GM19468 (cell line): ENCODE measurements around the gene TRIP13.

Source experiments
- ATAC-seq: cut with Tn5 transposase; IDR thresholded peaks from one replicate; pipeline ENCODE4 v1.9.1; 2021; ENCODE audit warnings: mild to moderate bottlenecking, moderate library complexity, moderate number of reproducible peaks; ENCODE audit not compliant: unreplicated experiment; ENCODE audit errors: extremely low read depth

TRIP13 gene

DNA sequence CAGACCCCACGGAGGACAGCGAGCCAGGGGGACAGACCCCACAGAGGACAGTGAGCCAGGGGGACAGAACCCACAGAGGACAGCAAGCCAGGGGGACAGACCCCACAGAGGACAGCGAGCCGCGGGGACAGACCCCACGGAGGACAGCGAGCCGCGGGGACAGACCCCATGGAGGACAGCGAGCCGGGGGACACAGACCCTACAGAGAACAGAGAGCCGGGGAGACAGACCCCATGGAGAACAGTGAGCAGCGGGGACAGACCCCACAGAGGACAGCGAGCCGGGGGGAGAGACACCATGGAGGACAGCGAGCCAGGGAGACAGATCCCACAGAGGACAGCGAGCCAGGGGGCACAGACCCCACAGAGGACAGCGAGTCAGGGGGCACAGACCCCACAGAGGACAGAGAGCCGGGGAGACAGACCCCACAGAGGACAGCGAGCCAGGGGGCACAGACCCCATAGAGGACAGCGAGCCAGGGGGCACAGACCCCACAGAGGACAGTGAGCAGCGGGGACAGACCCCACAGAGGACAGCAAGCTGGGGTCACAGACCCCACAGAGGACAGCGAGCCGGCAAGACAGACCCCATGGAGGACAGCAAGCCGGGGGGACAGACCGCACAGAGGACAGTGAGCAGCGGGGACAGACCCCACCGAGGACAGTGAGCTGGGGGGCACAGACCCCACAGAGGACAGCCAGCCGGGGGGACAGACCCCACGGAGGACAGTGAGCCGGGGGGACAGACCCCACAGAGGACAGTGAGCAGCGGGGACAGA lies 37.5 kb upstream of the TRIP13 start:
- no peak for ATAC-seq

GRCh38 chr5:855771-856530 lies 36.7 kb upstream of the TRIP13 start:
- ATAC-seq = no peak

DNA sequence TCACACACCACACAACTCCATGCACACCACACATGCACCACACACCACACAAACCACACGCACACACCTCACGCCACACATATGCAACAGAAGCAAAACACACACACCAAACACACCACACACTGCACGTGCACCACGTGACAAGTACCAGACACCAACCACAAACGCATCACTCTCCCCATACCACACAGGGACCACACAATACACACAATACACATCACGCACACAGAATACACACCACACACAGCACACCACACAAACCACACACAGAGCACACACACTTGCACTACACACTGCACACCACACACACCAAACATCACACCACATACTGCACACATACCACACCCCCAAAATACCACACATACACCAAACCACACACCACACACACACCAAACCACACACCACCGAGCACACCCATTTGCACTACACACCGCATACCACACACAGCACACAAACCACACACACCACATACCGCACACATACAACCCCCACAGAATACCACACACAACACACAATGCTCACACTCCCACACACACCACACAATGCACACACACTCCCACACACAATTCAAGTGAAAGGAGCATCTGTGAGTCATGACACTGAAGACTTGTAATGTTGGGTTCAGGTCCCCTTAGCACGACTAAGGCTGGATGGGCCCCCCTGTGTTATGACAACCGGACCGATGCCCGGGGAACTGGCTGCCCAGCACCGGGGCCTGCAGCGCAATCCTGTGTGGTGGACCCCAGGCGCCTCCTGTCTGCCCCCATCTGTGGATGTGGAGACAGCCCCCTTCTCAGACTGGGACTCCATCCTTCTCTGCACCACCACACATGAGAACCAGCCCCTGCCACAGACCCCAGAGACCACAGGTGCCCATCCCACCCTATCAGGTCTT lies 35.9 kb upstream of the TRIP13 start:
- no peak for ATAC-seq

DNA sequence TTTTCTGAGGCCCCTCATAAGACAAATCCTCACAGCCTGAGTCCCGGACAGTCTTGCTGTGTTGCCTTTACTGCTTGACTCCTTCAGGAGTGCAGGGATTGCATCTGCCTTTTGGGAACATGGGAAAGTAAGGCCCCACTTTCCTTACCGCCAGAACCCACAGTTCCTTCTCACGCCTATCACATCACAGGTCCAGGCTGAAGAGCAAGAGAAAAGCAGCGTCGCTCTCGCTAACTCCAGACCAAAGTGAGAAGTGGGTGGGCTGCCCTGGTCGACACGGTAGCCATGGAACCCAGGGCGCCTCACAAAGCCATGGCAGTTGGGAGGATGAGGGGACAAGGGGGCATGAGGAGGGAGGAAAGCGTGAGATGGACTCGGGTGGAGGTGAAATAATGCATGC lies 34.0 kb upstream of the TRIP13 start:
- no peak for ATAC-seq

GRCh38 chr5:859391-859790 lies 33.3 kb upstream of the TRIP13 start:
- no peak for ATAC-seq

- no peak for ATAC-seq
Observed at GRCh38 chr5:859798-860296, 32.8 kb upstream of the TRIP13 start.

DNA sequence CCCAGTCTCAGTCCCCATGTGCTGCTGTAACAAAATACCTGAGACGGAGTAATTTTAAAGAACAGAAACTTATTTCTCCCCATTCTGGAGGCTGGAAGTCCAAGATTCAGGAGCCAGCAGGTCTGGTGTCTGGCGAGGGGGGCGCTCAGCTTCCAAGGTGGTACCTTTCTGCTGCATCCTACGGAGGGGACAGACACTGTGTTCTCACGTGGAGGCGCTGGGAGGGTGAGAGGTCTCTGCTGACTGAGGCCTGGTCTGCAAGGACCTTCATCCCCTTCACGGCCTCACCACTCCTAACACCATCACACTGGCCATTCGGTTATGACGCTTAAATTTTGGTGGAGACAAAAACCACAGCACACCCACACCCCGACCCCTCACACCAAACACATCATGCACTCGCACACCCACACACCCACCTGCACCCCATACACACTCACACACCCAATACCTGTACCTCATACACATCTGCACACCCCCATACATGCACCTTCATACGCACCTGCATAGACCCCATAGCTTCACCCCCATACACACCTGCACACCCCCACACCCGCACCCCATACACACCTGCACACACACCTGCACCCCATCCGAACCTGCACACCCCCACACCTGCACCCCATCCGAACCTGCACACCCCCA lies 32.1 kb upstream of the TRIP13 start:
- ATAC-seq = no peak

DNA sequence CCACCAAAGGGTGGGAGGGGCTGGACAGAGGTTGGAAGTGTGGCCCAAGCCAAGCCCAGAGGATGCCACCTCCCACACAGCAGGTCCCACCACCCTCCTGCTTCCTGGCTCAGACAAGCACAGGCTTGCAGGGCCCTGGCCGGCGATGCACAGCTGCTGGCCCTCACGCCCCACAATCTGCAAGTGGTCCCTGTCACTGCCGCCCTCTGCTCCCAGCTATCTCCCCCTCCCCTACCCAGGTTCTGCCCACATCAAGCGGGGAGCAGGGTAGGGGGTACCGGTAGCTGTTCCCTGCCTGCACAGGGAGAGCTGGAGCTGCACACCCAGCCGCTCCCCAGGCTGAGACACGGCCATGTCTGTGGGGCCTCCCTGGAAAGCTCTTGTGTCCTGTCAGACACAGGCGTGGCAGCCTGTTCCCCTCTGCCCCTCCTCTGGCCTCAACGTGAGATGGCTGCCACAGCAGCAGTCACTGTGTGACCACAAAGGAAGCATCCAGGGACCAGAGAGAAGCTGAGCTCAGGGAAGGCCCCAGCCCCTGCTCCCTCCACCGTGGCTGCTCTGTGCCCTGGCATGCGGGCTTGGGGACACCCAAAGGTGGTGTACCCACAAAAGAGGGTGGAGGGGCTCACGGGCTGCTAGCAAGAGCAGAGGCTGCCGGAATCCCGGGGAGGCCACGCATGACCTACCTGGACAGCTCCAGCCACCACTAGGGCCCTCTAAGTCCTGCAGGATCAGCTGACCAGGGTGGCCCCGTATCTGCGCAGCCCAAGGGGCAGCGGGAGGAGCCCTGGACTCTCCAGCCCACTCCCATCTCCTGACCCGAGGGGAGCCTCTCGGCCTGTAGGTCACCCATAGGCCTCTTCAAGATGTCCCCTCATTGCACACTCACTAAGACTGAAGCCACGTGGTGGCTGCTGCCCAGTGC lies 31.0 kb upstream of the TRIP13 start:
- no peak for ATAC-seq

GRCh38 chr5:862367-863243 lies 30.1 kb upstream of the TRIP13 start:
- ATAC-seq = no peak

- ATAC-seq = no peak
Observed at GRCh38 chr5:863244-863805, 29.4 kb upstream of the TRIP13 start.

- ATAC-seq = no peak
Observed at GRCh38 chr5:864492-865167, 28.1 kb upstream of the TRIP13 start.

- no peak for ATAC-seq
Observed at GRCh38 chr5:865168-865521, 27.5 kb upstream of the TRIP13 start.

DNA sequence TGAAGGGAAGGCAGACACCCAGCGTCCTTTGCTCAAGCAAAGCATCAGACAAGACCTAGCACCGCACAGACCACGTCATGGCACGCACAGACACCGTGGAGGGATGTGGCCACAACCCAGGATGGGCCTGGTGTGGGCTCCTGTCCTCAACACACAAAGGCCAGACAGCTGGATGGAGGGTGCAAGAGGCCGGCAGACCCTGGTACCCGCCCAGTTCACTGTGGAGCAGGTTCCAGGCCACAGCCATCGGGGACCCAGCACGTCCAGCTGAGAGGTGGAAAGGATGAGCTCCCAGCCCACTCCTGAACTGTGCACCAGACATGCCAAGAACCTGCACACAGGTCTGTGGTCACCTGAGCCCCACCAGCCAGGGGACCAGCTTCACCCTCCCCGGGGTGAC lies 26.9 kb upstream of the TRIP13 start:
- ATAC-seq = no peak

- ATAC-seq = no peak
Observed at GRCh38 chr5:867300-867870, 25.3 kb upstream of the TRIP13 start.

- ATAC-seq = no peak
Observed at GRCh38 chr5:868428-869135, 24.1 kb upstream of the TRIP13 start.

DNA sequence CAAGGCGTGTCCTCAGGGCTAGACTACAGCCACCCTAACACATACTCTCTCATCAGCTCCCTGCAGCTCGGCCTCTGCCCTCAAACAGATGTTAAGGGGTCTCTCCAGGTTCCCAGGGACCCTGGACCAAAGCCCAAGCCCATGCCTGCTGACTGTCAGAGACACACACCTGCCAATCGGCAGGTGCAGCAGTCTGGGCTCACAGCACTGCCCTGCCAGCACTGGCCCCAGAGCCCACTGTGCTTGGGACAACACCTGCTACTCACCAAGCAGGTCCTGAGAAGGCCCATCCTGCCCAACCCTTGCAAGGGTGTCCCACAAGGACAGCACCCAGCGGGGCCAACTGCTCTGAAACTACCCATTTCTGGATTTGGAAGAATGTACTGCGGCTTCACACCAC lies 21.7 kb upstream of the TRIP13 start:
- no peak for ATAC-seq
